ENCODE measurements around the gene MMP25. TPM values are rescaled to one million over a fixed set of nuclear protein-coding genes. Genes with fewer than 3 reads are reported as not detected.
A peak's percentile ranks its signal among the peaks of the same experiment; 100 is the strongest.

MMP25 gene
- total RNA-seq, 1 experiment from 2014 or later = 49.0 TPM

- Mint-ChIP-seq H3K36me3 (no peaks in the 10 kb centered on the region), H3K9me3 (no peaks in the 10 kb centered on the region), H3K4me1 (peaks cover 55% of the 10 kb centered on the region), H3K27ac (peak overlapping the region; percentile 100), H3K27me3 (ENCODE audit: low read depth) (no peaks in the 10 kb centered on the region), H3K4me3 (peak overlapping the region; percentile 74)
- TF ChIP-seq ZSCAN18 (CRISPR knock-in tag; IDR thresholded peaks at IDR 0.05) (no peak), ZNF423 (CRISPR knock-in tag; IDR thresholded peaks at IDR 0.05) (0 out of 2 replicates have a peak, but pooled peaks have one; percentile 39), CREM (CRISPR knock-in tag; IDR thresholded peaks at IDR 0.05) (no peak), USF1 (CRISPR knock-in tag; IDR thresholded peaks at IDR 0.05) (0 out of 2 replicates have a peak, but pooled peaks have one; percentile 23), ZNF281 (CRISPR knock-in tag; IDR thresholded peaks at IDR 0.05) (no peak), ETV6 (CRISPR knock-in tag; IDR thresholded peaks at IDR 0.05) (no peak), ZNF671 (CRISPR knock-in tag; IDR thresholded peaks at IDR 0.05) (no peak; the same call in 1 of the 2 replicates), FOXP4 (CRISPR knock-in tag; IDR thresholded peaks at IDR 0.05) (peak; percentile 21; the same call in 1 of the 2 replicates), NFATC4 (CRISPR knock-in tag; IDR thresholded peaks at IDR 0.05) (no peak), OVOL2 (CRISPR knock-in tag; IDR thresholded peaks at IDR 0.05; ENCODE audit: borderline replicate concordance) (no peak)
- TF ChIP-seq, protein P1, sequence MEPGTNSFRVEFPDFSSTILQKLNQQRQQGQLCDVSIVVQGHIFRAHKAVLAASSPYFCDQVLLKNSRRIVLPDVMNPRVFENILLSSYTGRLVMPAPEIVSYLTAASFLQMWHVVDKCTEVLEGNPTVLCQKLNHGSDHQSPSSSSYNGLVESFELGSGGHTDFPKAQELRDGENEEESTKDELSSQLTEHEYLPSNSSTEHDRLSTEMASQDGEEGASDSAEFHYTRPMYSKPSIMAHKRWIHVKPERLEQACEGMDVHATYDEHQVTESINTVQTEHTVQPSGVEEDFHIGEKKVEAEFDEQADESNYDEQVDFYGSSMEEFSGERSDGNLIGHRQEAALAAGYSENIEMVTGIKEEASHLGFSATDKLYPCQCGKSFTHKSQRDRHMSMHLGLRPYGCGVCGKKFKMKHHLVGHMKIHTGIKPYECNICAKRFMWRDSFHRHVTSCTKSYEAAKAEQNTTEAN (CRISPR knock-in tag; IDR thresholded peaks at IDR 0.05) = no peak
- TF ChIP-seq, protein P2, sequence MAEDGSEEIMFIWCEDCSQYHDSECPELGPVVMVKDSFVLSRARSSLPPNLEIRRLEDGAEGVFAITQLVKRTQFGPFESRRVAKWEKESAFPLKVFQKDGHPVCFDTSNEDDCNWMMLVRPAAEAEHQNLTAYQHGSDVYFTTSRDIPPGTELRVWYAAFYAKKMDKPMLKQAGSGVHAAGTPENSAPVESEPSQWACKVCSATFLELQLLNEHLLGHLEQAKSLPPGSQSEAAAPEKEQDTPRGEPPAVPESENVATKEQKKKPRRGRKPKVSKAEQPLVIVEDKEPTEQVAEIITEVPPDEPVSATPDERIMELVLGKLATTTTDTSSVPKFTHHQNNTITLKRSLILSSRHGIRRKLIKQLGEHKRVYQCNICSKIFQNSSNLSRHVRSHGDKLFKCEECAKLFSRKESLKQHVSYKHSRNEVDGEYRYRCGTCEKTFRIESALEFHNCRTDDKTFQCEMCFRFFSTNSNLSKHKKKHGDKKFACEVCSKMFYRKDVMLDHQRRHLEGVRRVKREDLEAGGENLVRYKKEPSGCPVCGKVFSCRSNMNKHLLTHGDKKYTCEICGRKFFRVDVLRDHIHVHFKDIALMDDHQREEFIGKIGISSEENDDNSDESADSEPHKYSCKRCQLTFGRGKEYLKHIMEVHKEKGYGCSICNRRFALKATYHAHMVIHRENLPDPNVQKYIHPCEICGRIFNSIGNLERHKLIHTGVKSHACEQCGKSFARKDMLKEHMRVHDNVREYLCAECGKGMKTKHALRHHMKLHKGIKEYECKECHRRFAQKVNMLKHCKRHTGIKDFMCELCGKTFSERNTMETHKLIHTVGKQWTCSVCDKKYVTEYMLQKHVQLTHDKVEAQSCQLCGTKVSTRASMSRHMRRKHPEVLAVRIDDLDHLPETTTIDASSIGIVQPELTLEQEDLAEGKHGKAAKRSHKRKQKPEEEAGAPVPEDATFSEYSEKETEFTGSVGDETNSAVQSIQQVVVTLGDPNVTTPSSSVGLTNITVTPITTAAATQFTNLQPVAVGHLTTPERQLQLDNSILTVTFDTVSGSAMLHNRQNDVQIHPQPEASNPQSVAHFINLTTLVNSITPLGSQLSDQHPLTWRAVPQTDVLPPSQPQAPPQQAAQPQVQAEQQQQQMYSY (CRISPR knock-in tag; IDR thresholded peaks at IDR 0.05) = no peak
- TF ChIP-seq, protein P3, sequence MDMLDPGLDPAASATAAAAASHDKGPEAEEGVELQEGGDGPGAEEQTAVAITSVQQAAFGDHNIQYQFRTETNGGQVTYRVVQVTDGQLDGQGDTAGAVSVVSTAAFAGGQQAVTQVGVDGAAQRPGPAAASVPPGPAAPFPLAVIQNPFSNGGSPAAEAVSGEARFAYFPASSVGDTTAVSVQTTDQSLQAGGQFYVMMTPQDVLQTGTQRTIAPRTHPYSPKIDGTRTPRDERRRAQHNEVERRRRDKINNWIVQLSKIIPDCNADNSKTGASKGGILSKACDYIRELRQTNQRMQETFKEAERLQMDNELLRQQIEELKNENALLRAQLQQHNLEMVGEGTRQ (CRISPR knock-in tag; IDR thresholded peaks at IDR 0.05) = no peak
- no peak for ATAC-seq
- CTCF ChIA-PET = interaction anchor here (0.9 to 13.4 kb wide), 12 partner anchors 14 to 143 kb away, joined by 3 to 360 read pairs (median 4); partner anchors contain the start of genes CLDN6, HCFC1R1, KREMEN2 and PAQR4
- POLR2A ChIA-PET = interaction anchor here (0.7 to 13.9 kb wide), 12 partner anchors 9 to 92 kb away, joined by 3 to 502 read pairs (median 3); partner anchors contain the start of genes CLDN6, HCFC1R1, KREMEN2 and PKMYT1
- no peak for DNase-seq (ENCODE audit: low spot score)
These were observed 39.1 kb upstream of the MMP25 start for GRCh38 chr16:3007059-3007956.

Measured in WTC11 (cell line).